HG03280 (cell line): ENCODE data around the gene USP46.
A peak's percentile ranks its signal among the peaks of the same experiment; 100 is the strongest.

Experiments
- ATAC-seq: cut with Tn5 transposase; IDR thresholded peaks from one replicate; pipeline ENCODE4 v1.9.1; 2021; ENCODE audit warnings: mild to moderate bottlenecking, moderate library complexity; ENCODE audit not compliant: unreplicated experiment

The USP46 gene

GRCh38 chr4:52659001-52659721 is at the start of gene USP46:
TSS of gene USP46 (minus strand) at chr4:52659301. CDS start at chr4:52659150, 151 bp downstream.
- ATAC-seq = peak; percentile 87

DNA sequence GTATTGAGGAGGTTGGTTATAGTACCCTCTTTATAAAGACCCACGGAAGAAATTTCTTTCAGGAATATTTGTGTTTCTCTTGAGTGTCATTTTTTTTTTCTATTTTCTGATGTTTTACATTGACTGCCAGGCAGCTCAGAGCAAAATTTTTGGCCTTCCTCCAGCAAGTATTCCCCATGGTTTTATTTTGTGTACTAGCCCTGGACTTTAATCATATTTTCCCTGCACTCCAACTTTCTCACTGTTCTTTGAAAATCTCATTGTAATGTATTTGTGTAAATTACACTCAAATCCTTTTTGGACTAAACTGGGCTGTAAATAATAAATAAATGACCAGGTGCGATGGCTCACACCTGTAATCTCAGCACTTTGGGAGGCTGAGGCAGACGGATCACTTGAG is 45.6 kb upstream of the USP46 start:
- ATAC-seq = no peak

DNA sequence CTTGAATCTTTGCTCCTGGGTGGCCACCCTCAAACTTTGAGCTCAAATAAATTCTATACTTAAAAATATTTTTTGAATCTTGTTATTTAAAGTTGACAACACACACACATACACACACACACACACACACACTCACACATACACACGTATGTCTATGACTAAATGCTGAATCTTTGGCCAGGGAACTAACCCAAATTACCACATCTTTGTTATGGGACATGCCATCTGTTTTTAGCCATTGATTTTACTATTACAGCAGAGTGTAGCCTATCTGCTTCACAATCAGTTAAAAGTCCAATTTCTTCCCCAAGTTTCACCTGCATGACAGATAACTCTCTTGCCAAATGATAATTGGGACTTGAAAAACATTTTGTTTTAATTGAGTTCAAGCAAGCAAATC is 45.0 kb upstream of the USP46 start:
- no peak for ATAC-seq

GRCh38 chr4:52701207-52701606 is 42.1 kb upstream of the USP46 start:
- peak; percentile 89 for ATAC-seq

DNA sequence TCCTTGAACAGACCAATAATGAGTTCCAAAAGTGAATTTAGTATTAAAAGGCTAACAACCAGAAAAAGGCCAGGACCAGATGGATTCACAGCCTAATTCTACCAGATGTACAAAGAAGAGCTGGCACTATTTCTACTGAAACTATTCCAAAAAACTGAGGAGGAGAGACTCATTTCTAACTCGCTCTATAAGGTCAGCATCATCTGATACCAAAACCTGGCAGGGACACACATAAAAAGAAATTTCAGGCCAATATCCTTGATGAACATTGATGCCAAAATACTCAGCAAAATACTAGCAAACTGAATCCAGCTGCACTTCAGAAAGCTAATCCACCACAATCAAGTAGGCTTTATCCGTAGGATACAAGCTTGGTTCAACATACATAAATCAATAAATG is 35.8 kb upstream of the USP46 start:
- no peak for ATAC-seq

GRCh38 chr4:52693492-52693891 is 34.4 kb upstream of the USP46 start:
- no peak for ATAC-seq

DNA sequence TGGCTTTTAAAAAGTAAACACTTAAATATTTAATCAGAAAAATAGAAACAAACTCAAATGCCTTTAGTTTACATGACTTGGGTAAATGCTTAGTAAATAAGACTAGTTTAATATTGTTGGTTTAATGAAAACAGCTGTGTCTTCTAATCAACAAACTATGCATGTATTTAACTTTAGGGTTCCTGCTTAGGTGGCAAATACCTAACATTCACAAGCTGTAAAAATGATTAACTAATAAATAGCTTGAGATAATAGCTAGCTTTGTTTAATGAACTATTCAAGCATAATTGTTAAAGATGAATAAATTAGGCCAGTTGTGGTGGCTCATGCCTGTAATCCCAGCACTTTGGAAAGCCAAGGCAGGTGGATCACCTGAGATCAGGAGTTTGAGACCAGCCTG is 30.0 kb upstream of the USP46 start:
- ATAC-seq = no peak

DNA sequence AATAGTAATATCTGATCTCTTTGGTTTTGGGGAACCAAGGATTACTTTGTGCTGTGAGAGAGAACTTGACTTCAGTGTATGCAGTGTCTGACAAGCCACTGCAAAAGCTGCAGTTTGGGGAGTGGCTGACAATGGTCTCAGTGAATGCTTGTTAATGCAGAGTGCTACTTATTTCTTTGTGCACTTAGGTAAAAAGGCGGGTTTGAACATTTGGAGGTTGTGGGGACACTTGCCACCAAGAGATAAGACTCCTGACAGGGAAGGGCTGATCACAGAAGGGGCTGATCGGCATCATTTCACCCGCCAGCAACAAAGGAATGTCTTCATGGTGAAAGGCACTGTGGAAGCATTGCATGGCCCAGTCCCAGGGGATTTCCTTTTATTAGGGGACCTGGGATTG is 28.6 kb upstream of the USP46 start:
- no peak for ATAC-seq

DNA sequence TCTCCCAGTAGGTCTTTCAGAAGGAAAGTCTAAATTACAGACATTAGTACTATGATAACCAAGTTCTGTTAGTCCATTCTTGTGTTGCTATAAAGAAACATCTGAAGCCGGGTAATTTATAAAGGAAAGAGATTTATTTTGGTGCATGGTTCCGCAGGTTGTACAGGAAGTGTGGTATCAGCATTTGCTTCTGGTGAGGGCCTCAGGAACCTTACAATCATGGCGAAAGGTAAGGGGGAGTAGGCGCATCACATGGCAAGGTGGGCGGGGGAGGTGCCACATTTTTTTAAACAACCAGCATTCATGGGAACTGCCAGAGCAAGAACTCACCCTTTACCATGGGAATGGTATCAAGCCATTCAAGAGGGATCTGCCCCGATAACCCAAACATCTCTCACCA is 26.2 kb upstream of the USP46 start:
- ATAC-seq = no peak

GRCh38 chr4:52684896-52685295 is 25.8 kb upstream of the USP46 start:
- no peak for ATAC-seq

DNA sequence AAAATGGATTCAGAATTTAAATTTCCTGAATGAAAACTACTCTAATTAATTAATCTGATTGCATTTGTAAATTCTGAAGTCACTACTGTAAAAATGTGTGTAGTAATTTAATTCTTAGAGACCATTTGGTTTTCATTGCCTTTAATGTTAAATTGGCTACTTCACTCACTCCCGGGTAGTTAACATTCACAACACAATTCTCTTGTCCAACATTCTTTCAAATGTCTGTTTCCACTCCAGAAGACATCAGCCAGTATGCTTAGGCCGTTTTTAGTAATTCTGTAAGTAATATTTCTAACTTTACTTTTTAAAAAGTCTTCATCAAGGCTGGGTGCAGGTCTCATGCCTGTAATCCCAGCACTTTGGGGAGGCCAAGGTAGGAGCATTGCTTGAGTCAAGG is 21.3 kb upstream of the USP46 start:
- no peak for ATAC-seq

DNA sequence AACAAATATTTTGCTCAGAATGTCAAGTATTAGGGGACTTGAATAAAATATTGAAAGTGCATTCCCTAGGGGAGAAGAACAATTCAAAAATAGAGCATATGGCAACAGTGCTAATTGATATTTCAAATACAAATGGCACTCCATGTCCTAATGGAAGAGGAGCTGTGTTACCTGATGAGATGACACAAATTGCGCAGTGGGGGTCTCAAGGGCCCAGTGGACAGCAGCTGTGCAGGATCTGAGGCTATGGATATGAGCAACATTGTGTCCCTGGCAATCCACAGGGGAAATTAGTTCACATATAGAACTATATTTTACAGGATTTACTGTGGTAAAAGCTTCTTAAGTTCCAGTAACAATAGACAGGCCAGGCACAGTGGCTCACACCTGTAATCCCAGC is 17.4 kb upstream of the USP46 start:
- ATAC-seq = no peak

DNA sequence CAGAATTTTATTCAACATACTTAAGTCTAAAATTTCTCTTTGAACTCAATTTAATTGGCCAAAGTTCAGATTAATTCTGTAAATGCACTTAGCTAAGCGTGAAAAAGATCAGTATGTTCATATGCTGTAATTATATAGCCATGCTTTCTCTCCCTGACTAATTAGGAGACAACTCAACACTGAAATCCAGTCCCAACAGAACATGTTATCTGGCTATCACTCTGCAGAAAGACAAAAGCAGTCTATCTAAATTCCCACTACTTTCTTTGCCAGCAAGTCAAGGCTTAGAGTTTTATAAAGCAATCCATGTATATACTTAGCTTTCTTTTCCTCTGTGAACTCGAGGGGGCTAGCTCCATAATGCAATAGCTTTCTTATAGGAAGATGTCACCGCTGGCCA is 16.0 kb upstream of the USP46 start:
- ATAC-seq = no peak

GRCh38 chr4:52670739-52671138 is 11.6 kb upstream of the USP46 start:
- ATAC-seq = no peak

DNA sequence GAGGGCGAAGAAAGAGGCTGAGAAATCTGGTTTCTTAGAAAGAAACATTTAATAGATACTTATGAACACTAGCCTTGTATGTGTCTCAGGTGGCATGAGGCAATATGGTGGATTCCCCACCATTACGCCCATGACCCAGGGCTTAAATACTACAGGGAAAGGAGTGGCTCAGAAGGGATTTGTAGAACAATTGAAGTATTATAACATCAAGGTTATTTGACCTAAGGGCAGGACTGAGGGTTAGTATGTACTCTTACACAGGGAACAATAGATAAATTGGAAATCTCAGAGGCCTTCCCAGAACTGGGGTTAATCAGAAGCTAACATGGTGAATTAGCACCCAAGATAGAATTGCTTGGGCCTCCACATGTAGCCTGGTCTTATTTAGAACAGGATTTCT is 11.0 kb upstream of the USP46 start:
- no peak for ATAC-seq

- ATAC-seq = no peak
These were observed 6.5 kb upstream of the USP46 start for GRCh38 chr4:52665592-52665991.

DNA sequence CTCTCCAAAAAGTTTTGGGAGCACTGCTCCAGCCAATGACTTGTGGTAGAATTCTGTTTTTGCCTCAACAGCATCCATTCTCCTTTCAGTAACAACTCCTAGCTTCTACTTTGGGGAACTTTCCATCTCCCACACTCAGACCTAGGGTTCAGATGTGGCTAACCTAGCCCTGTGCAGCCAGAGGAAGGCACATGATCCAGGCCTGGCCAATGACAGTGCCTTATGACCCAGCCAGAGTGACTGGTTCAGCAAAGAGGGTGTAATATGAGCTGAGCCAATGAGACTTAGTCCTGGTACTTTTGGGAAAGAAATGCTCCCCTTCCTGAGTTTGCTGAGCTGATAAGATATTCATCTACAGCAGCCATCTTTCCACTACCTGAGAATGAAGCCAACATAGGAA is 5.4 kb upstream of the USP46 start:
- ATAC-seq = no peak

- ATAC-seq = no peak
These were observed 3.0 kb upstream of the USP46 start for GRCh38 chr4:52661966-52662690.

DNA sequence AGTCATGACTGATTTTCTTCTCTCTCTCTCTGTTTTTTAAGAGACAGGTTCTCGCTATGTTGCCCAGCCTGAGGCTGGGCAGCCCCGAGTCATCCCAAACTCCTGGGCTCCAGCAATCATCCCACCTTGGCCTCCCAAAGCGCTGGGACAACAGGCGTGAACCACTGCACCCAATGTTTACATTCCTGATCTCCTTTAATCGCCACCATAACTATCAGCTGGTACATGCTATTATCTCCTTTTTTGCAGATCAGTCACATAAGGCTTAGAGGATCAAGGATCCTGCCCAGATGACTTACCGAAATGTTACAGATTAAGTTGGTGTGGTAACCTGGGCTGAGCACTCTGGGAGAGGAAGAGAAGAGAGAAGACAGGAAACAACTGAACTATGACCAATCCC is 1.5 kb upstream of the USP46 start:
- ATAC-seq = no peak

DNA sequence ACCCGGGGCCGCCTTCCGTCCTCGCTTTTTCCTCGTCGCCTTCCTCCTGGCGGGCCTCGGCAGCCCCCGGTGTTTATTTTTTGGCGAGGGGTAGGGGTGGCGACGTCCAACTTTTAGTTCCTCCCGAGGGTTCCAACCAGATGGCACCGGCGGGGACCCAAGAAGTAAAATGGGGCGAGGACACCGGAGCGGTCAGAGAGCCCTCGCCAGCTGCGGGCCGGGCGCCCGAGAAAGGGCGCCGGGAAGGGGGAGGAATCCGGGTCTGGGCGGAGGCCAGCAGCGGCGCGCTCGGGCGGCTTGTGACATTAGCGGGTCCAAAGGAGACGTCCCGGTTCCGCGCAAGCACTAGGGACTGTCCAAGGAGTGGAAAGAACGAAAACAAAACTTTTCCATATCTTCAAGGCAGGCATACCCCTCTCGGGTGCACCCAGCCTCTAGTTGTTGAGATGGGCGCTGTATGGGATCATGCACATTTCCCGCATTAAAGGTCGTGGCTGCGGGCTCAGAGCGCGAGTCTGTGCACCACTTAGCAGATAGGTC is 691 bp upstream of the USP46 start:
- peak; percentile 28 for ATAC-seq

- ATAC-seq = peak; percentile 14
These were observed 480 bp downstream of the USP46 start for GRCh38 chr4:52658641-52659000.
